GM23338 (cell line): ENCODE data around the gene GNAZ. TPM values are rescaled to one million over a fixed set of nuclear protein-coding genes. Genes with fewer than 3 reads are reported as not detected.

Experiments used
- ATAC-seq: fragments of 200-7000 bp; cut with Tn5 transposase; 3 replicates; pipeline ENCODE4 v1.9.1; 2020
- DNase-seq: peaks from one replicate; pipeline ENCODE4 v3.0.0-alpha.2; 2015; ENCODE audit warnings: low spot score
- H2AFZ ChIP-seq: fragments of 200-600 bp; sonication (generic); 2 replicates; pipeline ENCODE4 v1.8.0; 2016; ENCODE audit warnings: antibody characterized with exemption, mild to moderate bottlenecking, moderate library complexity
- H3F3A ChIP-seq: fragments of 200-600 bp; sonication (generic); replicated peaks from 2 replicates; pipeline ENCODE4 v1.8.0; 2017; ENCODE audit warnings: antibody characterized with exemption, mixed run types, low read depth
- H3K27ac ChIP-seq: fragments of 200-600 bp; sonication (generic); 2 replicates; pipeline ENCODE4 v1.6.1; 2016; ENCODE audit warnings: low read depth
- H3K27me3 ChIP-seq: fragments of 200-600 bp; sonication (generic); 2 replicates; pipeline ENCODE4 v1.8.0; 2016; ENCODE audit warnings: mild to moderate bottlenecking, mixed run types, moderate library complexity; ENCODE audit not compliant: insufficient read depth
- H3K36me3 ChIP-seq: fragments of 200-600 bp; sonication (generic); 2 replicates; pipeline ENCODE4 v1.8.0; 2016; ENCODE audit warnings: mild to moderate bottlenecking; ENCODE audit not compliant: insufficient read depth
- H3K4me1 ChIP-seq: fragments of 200-600 bp; sonication (generic); 2 replicates; pipeline ENCODE4 v1.8.0; 2016; ENCODE audit warnings: mild to moderate bottlenecking, moderate library complexity; ENCODE audit not compliant: insufficient read depth
- H3K4me2 ChIP-seq: fragments of 200-600 bp; sonication (generic); 2 replicates; pipeline ENCODE4 v1.7.1; 2017; ENCODE audit warnings: mixed run types
- H3K4me3 ChIP-seq: fragments of 200-600 bp; sonication (generic); 2 replicates; pipeline ENCODE4 v1.6.1; 2016; ENCODE audit warnings: mixed run types
- H3K79me2 ChIP-seq: fragments of 200-600 bp; sonication (generic); replicated peaks from 2 replicates; pipeline ENCODE4 v1.8.0; 2017; ENCODE audit warnings: mild to moderate bottlenecking; ENCODE audit not compliant: insufficient read depth
- H3K9me2 ChIP-seq: fragments of 200-600 bp; sonication (generic); 2 replicates; pipeline ENCODE4 v1.8.0; 2017; ENCODE audit not compliant: insufficient read depth
- H4K20me1 ChIP-seq: fragments of 200-600 bp; sonication (generic); replicated peaks from 2 replicates; pipeline ENCODE4 v1.8.0; 2017; ENCODE audit warnings: mild to moderate bottlenecking; ENCODE audit not compliant: insufficient read depth
- H3K27ac Mint-ChIP-seq: 2 replicates; pipeline ENCODE4 v1.8.0; 2020; ENCODE audit warnings: inconsistent platforms, mild to moderate bottlenecking, moderate library complexity, mixed read lengths
- H3K27me3 Mint-ChIP-seq: 3 replicates; pipeline ENCODE4 v1.8.0; 2022; ENCODE audit warnings: low read depth, mild to moderate bottlenecking, moderate library complexity, mixed read lengths, inconsistent platforms; ENCODE audit not compliant: insufficient read depth, poor library complexity
- H3K36me3 Mint-ChIP-seq: 3 replicates; pipeline ENCODE4 v1.8.0; 2021; ENCODE audit warnings: low read depth, mild to moderate bottlenecking, inconsistent platforms, moderate library complexity, mixed read lengths
- H3K4me1 Mint-ChIP-seq: 3 replicates; pipeline ENCODE4 v1.8.0; 2020; ENCODE audit warnings: mild to moderate bottlenecking, inconsistent platforms, mixed read lengths
- H3K4me3 Mint-ChIP-seq: 3 replicates; pipeline ENCODE4 v1.8.0; 2021; ENCODE audit warnings: moderate library complexity, mild to moderate bottlenecking, inconsistent platforms, mixed read lengths
- H3K9me3 Mint-ChIP-seq: 3 replicates; pipeline ENCODE4 v1.8.0; 2020; ENCODE audit warnings: moderate library complexity, mild to moderate bottlenecking, inconsistent platforms, mixed read lengths
- EZH2 ChIP-seq: fragments of 200-600 bp; sonication (generic); IDR thresholded peaks from one replicate; pipeline ENCODE4 v1.8.0; 2017; ENCODE audit warnings: antibody characterized with exemption, mild to moderate bottlenecking, low read depth; ENCODE audit not compliant: unreplicated experiment
- EZH2phosphoT487 ChIP-seq: fragments of 200-600 bp; sonication (generic); IDR thresholded peaks from one replicate; pipeline ENCODE4 v1.8.1; 2018; ENCODE audit warnings: antibody characterized with exemption; ENCODE audit not compliant: unreplicated experiment
- JUNB ChIP-seq: IDR thresholded peaks from one replicate; pipeline ENCODE4 v1.6.1; 2016; ENCODE audit warnings: antibody characterized with exemption; ENCODE audit not compliant: unreplicated experiment
- NANOG ChIP-seq: IDR thresholded peaks from 2 replicates; pipeline ENCODE4 v1.6.1; 2016; ENCODE audit warnings: antibody characterized with exemption, borderline replicate concordance
- POLR2AphosphoS5 ChIP-seq: IDR thresholded peaks from 2 replicates; pipeline ENCODE4 v1.6.1; 2016; ENCODE audit warnings: antibody characterized with exemption, low read depth
- STAT1 ChIP-seq: IDR thresholded peaks from one replicate; pipeline ENCODE4 v1.6.1; 2016; ENCODE audit warnings: antibody characterized with exemption; ENCODE audit not compliant: unreplicated experiment
- ZNF114 ChIP-seq: fragments of 250-450 bp; sonication (Bioruptor Pico); IDR thresholded peaks from 2 replicates; pipeline ENCODE4 v1.5.0; 2020; ENCODE audit warnings: mild to moderate bottlenecking, moderate library complexity
- ZNF331 ChIP-seq: fragments of 250-450 bp; sonication (Bioruptor Pico); IDR thresholded peaks from 2 replicates; pipeline ENCODE4 v1.5.0; 2020; ENCODE audit warnings: low read depth, mild to moderate bottlenecking, moderate library complexity
- polyA plus RNA-seq: library from polyadenylated mRNA; unstranded; fragments of >200 nt; fragmentation: Nextera tagmentation; extraction: Ambion mirVana; gene quantifications from 2 replicates; pipeline ENCODE4 v1.2.1, GENCODE V29; 2016
- total RNA-seq: library from RNA; depleted of rRNA; stranded (reverse); fragments of >200 nt; shearing (Covaris generic); gene quantifications from 2 replicates; pipeline ENCODE4 v1.2.3, GENCODE V29; 2014
- TF ChIP-seq, protein P1 (sequence below): IDR thresholded peaks from one replicate; pipeline ENCODE4 v1.6.1; 2018; ENCODE audit warnings: antibody characterized with exemption; ENCODE audit not compliant: unreplicated experiment
- TF ChIP-seq, protein P2 (sequence below): fragments of 250-450 bp; sonication (Bioruptor Pico); IDR thresholded peaks from 2 replicates; pipeline ENCODE4 v1.5.0; 2020; ENCODE audit warnings: mild to moderate bottlenecking, moderate library complexity

GNAZ gene
- total and polyA plus RNA-seq, 2 experiments from 2014 or later: 2.9 to 11.1 TPM

DNA sequence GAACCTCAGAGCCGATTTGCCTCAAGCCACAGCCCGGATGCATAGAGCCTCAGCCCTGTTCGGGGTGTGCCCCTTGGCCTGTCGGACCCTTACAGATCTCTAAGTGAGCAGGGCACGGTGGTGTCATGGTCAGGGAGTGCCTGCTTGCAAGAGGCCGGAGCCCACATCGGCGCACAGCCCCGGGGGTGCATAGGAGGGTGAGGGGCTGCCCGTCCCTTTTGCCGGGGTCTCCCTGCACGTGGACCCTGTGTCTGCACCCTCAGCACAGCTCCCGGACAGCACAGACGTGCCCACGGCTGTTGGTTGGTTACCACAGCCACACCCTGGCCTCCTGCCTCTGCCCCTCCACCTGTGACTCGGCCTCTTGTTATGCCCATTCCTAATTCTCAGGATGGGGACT is 81.5 kb downstream of the GNAZ start:
- Histone ChIP-seq H3K4me2 (no peak overlapping the region), H3K79me2 (no peaks in the 10 kb centered on the region), H3F3A (no peaks in the 10 kb centered on the region), H3K27me3 (peaks cover 7% of the 10 kb centered on the region; the same call in 1 of the 2 replicates), H4K20me1 (no peaks in the 10 kb centered on the region), H3K4me1 (peaks cover 7% of the 10 kb centered on the region), H3K27ac (no peak overlapping the region), H3K9me2 (no peaks in the 10 kb centered on the region), H2AFZ (no peak overlapping the region), H3K36me3 (no peaks in the 10 kb centered on the region), H3K4me3 (no peak overlapping the region)
- Mint-ChIP-seq H3K36me3 (no peaks in the 10 kb centered on the region), H3K27ac (no peak overlapping the region), H3K27me3 (peaks cover 25% of the 10 kb centered on the region), H3K4me3 (no peak overlapping the region), H3K9me3 (no peaks in the 10 kb centered on the region; the same call in 2 of the 3 replicates), H3K4me1 (peaks cover 49% of the 10 kb centered on the region)
- DNase-seq (no peak), ATAC-seq (no peak)
- TF ChIP-seq STAT1: no peak
- TF ChIP-seq EZH2: no peak
- no peak for TF ChIP-seq POLR2AphosphoS5
- TF ChIP-seq ZNF331 (CRISPR knock-in tag): no peak
- TF ChIP-seq ZNF114 (CRISPR knock-in tag): no peak

DNA sequence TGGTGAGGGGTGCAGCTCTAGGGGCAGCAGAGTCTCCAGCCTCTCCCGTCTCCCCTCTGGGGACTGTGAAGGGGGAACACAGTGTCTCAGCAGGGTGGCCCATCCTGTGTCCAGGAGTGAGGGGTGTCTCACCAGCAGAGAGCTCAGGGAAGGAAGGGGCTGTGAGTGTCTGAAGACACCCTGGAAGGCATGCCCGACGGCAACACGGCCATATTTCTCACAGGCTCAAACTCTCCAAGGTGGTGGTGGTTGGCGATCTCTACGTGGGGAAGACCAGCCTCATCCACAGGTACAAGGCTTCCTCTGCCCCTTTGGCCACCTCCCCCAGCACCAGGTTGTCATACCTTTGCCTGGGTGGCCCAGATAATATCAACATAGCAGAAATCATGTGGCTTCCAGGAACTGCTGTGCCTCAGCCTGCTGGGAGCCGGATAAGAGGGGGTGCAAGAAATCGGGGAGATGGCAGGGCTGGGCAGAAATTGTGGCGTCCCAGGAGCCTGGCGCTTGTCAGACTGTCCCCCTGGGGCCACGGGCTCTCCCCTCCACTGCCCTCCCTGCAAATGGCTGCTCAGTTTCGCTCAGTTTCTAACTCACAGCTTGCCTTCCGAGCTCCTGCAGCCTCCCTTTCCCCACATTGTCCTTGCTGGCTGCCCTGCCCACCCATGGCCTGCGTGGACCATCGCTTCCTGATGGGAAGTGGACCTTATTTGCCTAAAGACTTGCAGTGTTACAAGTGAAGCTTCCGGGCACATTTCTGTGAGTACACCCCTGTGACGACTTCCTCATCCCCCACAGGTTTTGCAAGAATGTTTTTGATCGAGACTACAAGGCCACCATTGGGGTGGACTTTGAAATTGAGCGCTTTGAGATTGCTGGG is 82.2 kb downstream of the GNAZ start:
- H3K36me3 ChIP-seq: no peaks in the 10 kb centered on the region
- peaks cover 52% of the 10 kb centered on the region for H3K4me1 Mint-ChIP-seq
- H3K9me2 ChIP-seq: no peaks in the 10 kb centered on the region
- H3K4me3 ChIP-seq: no peak overlapping the region
- no peaks in the 10 kb centered on the region for H3F3A ChIP-seq
- H2AFZ ChIP-seq: no peak overlapping the region
- no peak overlapping the region for H3K4me2 ChIP-seq
- H3K27ac Mint-ChIP-seq: no peak overlapping the region
- peaks cover 9% of the 10 kb centered on the region for H3K4me1 ChIP-seq
- no peak for DNase-seq
- H3K36me3 Mint-ChIP-seq: no peaks in the 10 kb centered on the region
- H3K27me3 ChIP-seq: peaks cover 7% of the 10 kb centered on the region; the same call in 1 of the 2 replicates
- H3K27me3 Mint-ChIP-seq: peaks cover 25% of the 10 kb centered on the region
- no peak for ATAC-seq
- no peaks in the 10 kb centered on the region for H3K79me2 ChIP-seq
- no peak overlapping the region for H3K27ac ChIP-seq
- no peaks in the 10 kb centered on the region; the same call in 2 of the 3 replicates for H3K9me3 Mint-ChIP-seq
- H3K4me3 Mint-ChIP-seq: no peak overlapping the region
- H4K20me1 ChIP-seq: no peaks in the 10 kb centered on the region
- TF ChIP-seq, protein P1, sequence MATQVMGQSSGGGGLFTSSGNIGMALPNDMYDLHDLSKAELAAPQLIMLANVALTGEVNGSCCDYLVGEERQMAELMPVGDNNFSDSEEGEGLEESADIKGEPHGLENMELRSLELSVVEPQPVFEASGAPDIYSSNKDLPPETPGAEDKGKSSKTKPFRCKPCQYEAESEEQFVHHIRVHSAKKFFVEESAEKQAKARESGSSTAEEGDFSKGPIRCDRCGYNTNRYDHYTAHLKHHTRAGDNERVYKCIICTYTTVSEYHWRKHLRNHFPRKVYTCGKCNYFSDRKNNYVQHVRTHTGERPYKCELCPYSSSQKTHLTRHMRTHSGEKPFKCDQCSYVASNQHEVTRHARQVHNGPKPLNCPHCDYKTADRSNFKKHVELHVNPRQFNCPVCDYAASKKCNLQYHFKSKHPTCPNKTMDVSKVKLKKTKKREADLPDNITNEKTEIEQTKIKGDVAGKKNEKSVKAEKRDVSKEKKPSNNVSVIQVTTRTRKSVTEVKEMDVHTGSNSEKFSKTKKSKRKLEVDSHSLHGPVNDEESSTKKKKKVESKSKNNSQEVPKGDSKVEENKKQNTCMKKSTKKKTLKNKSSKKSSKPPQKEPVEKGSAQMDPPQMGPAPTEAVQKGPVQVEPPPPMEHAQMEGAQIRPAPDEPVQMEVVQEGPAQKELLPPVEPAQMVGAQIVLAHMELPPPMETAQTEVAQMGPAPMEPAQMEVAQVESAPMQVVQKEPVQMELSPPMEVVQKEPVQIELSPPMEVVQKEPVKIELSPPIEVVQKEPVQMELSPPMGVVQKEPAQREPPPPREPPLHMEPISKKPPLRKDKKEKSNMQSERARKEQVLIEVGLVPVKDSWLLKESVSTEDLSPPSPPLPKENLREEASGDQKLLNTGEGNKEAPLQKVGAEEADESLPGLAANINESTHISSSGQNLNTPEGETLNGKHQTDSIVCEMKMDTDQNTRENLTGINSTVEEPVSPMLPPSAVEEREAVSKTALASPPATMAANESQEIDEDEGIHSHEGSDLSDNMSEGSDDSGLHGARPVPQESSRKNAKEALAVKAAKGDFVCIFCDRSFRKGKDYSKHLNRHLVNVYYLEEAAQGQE: no peak
- TF ChIP-seq NANOG (no peak), EZH2phosphoT487 (no peak), ZNF331 (CRISPR knock-in tag) (no peak), JUNB (no peak), STAT1 (no peak)
- TF ChIP-seq, protein P2, sequence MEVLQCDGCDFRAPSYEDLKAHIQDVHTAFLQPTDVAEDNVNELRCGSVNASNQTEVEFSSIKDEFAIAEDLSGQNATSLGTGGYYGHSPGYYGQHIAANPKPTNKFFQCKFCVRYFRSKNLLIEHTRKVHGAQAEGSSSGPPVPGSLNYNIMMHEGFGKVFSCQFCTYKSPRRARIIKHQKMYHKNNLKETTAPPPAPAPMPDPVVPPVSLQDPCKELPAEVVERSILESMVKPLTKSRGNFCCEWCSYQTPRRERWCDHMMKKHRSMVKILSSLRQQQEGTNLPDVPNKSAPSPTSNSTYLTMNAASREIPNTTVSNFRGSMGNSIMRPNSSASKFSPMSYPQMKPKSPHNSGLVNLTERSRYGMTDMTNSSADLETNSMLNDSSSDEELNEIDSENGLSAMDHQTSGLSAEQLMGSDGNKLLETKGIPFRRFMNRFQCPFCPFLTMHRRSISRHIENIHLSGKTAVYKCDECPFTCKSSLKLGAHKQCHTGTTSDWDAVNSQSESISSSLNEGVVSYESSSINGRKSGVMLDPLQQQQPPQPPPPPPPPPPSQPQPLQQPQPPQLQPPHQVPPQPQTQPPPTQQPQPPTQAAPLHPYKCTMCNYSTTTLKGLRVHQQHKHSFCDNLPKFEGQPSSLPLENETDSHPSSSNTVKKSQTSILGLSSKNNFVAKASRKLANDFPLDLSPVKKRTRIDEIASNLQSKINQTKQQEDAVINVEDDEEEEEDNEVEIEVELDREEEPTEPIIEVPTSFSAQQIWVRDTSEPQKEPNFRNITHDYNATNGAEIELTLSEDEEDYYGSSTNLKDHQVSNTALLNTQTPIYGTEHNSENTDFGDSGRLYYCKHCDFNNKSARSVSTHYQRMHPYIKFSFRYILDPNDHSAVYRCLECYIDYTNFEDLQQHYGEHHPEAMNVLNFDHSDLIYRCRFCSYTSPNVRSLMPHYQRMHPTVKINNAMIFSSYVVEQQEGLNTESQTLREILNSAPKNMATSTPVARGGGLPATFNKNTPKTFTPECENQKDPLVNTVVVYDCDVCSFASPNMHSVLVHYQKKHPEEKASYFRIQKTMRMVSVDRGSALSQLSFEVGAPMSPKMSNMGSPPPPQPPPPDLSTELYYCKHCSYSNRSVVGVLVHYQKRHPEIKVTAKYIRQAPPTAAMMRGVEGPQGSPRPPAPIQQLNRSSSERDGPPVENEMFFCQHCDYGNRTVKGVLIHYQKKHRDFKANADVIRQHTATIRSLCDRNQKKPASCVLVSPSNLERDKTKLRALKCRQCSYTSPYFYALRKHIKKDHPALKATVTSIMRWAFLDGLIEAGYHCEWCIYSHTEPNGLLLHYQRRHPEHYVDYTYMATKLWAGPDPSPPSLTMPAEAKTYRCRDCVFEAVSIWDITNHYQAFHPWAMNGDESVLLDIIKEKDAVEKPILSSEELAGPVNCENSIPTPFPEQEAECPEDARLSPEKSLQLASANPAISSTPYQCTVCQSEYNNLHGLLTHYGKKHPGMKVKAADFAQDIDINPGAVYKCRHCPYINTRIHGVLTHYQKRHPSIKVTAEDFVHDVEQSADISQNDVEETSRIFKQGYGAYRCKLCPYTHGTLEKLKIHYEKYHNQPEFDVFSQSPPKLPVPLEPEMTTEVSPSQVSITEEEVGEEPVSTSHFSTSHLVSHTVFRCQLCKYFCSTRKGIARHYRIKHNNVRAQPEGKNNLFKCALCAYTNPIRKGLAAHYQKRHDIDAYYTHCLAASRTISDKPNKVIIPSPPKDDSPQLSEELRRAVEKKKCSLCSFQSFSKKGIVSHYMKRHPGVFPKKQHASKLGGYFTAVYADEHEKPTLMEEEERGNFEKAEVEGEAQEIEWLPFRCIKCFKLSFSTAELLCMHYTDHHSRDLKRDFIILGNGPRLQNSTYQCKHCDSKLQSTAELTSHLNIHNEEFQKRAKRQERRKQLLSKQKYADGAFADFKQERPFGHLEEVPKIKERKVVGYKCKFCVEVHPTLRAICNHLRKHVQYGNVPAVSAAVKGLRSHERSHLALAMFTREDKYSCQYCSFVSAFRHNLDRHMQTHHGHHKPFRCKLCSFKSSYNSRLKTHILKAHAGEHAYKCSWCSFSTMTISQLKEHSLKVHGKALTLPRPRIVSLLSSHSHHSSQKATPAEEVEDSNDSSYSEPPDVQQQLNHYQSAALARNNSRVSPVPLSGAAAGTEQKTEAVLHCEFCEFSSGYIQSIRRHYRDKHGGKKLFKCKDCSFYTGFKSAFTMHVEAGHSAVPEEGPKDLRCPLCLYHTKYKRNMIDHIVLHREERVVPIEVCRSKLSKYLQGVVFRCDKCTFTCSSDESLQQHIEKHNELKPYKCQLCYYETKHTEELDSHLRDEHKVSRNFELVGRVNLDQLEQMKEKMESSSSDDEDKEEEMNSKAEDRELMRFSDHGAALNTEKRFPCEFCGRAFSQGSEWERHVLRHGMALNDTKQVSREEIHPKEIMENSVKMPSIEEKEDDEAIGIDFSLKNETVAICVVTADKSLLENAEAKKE (CRISPR knock-in tag): no peak
